ENCODE data around the gene MYO6.

MYO6 gene

DNA sequence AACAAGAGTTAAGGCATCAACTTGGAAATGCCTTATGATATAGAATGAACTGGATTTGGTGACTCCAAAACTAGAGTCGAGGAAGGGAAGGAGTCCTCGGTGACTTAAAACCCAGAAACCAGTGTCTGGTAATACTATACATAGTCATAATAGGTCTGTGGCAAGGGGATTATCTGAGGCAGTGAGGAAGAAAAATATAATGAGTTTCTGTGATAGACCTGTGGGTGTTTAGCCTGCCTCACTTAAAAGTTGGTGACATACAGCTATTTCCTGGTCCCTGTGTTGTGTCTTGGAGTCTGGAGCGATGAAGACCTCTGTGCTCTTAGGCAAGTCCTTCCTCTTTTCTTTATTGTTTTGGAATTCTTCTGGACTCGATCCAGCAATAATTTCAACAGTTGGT is 5.1 kb upstream of the MYO6 start:
- H3K79me2 ChIP-seq (ENCODE audit: insufficient read depth, low read length): no peaks in the 10 kb centered on the region
- no peaks in the 10 kb centered on the region for H3K4me1 ChIP-seq (ENCODE audit: insufficient read depth, low read length)
- no peaks in the 10 kb centered on the region for H3K36me3 ChIP-seq (ENCODE audit: insufficient read depth, low read length)
- H3K4me2 ChIP-seq (ENCODE audit: insufficient read depth, low read length): no peak overlapping the region
- no peak for DNase-seq
- no peak for TF ChIP-seq EZH2 (IDR thresholded peaks at IDR 0.05; ENCODE audit: borderline replicate concordance, low read depth, low read length, severe bottlenecking)
- TF ChIP-seq, protein P1, sequence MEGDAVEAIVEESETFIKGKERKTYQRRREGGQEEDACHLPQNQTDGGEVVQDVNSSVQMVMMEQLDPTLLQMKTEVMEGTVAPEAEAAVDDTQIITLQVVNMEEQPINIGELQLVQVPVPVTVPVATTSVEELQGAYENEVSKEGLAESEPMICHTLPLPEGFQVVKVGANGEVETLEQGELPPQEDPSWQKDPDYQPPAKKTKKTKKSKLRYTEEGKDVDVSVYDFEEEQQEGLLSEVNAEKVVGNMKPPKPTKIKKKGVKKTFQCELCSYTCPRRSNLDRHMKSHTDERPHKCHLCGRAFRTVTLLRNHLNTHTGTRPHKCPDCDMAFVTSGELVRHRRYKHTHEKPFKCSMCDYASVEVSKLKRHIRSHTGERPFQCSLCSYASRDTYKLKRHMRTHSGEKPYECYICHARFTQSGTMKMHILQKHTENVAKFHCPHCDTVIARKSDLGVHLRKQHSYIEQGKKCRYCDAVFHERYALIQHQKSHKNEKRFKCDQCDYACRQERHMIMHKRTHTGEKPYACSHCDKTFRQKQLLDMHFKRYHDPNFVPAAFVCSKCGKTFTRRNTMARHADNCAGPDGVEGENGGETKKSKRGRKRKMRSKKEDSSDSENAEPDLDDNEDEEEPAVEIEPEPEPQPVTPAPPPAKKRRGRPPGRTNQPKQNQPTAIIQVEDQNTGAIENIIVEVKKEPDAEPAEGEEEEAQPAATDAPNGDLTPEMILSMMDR (IDR thresholded peaks at IDR 0.05; ENCODE audit: borderline replicate concordance, extremely low read depth, low read length, poor library complexity, severe bottlenecking): no peak
- H3K27me3 ChIP-seq (ENCODE audit: insufficient read depth, low read length, poor library complexity): no peaks in the 10 kb centered on the region
- no peaks in the 10 kb centered on the region for H3K9me3 ChIP-seq (ENCODE audit: insufficient read depth, low read length, severe bottlenecking)
- no peaks in the 10 kb centered on the region for H4K20me1 ChIP-seq (ENCODE audit: insufficient read depth, low read length)
- H3K27ac ChIP-seq (ENCODE audit: low read length): no peak overlapping the region
- H2AFZ ChIP-seq (ENCODE audit: low read depth, low read length): no peak overlapping the region
- no peak overlapping the region for H3K4me3 ChIP-seq (ENCODE audit: low read depth in 1 of 2, low read length in 2 of 2)
- no peak for ATAC-seq (ENCODE audit: insufficient read depth, low read depth)
- no peak overlapping the region for H3K9ac ChIP-seq (ENCODE audit: low read depth, low read length)

DNA sequence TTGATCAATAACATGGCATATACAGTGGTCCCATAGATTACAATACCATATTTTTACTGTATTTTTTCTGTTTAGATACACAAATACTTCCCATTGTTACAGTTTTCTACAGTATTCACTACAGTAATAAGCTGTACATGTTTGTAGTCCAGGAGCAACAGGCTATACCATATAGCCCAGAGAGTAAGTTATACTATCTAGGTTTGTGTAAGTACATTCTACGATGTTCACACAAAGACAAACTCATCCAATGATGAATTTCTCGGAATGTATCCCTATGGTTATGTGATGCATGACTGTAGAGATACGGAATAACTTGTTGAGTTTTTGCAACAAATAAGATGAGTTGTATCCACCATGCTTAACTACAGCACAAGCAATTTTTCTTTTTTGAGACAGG is 3.6 kb upstream of the MYO6 start:
- Histone ChIP-seq H2AFZ (ENCODE audit: low read depth, low read length) (no peak overlapping the region), H3K4me3 (ENCODE audit: low read depth in 1 of 2, low read length in 2 of 2) (no peak overlapping the region), H3K9me3 (ENCODE audit: insufficient read depth, low read length, severe bottlenecking) (no peaks in the 10 kb centered on the region), H3K27ac (ENCODE audit: low read length) (no peak overlapping the region), H3K4me2 (ENCODE audit: insufficient read depth, low read length) (no peak overlapping the region), H4K20me1 (ENCODE audit: insufficient read depth, low read length) (no peaks in the 10 kb centered on the region), H3K4me1 (ENCODE audit: insufficient read depth, low read length) (no peaks in the 10 kb centered on the region), H3K27me3 (ENCODE audit: insufficient read depth, low read length, poor library complexity) (no peaks in the 10 kb centered on the region), H3K9ac (ENCODE audit: low read depth, low read length) (no peak overlapping the region), H3K36me3 (ENCODE audit: insufficient read depth, low read length) (no peaks in the 10 kb centered on the region), H3K79me2 (ENCODE audit: insufficient read depth, low read length) (no peaks in the 10 kb centered on the region)
- DNase-seq (no peak), ATAC-seq (ENCODE audit: insufficient read depth, low read depth) (no peak)
- TF ChIP-seq, protein P1 (IDR thresholded peaks at IDR 0.05; ENCODE audit: borderline replicate concordance, extremely low read depth, low read length, poor library complexity, severe bottlenecking): no peak

DNA sequence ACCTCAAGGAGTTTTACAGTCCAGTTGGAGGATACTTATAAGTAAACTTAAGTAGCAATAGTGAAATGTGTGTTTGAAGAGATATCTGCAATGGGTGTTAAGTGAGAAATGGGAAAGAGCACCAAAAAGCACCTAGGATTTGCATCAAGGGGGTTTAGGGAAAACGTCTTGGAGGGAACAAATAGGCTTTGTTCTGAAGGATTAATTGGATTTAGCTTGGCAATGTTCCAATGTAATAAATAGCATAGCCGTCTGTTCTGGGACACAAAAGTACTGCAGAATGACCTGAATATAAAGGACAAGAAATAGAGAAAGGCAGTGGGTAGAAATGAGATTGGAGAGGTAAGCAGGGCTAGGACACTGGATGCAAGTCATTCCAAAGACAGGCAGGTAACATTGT is 2.8 kb upstream of the MYO6 start:
- DNase-seq (no peak), ATAC-seq (ENCODE audit: insufficient read depth, low read depth) (no peak)
- no peak for TF ChIP-seq EZH2 (IDR thresholded peaks at IDR 0.05; ENCODE audit: borderline replicate concordance, low read depth, low read length, severe bottlenecking)
- TF ChIP-seq, protein P1 (IDR thresholded peaks at IDR 0.05; ENCODE audit: borderline replicate concordance, extremely low read depth, low read length, poor library complexity, severe bottlenecking): no peak
- Histone ChIP-seq H3K27me3 (ENCODE audit: insufficient read depth, low read length, poor library complexity) (no peaks in the 10 kb centered on the region), H3K9ac (ENCODE audit: low read depth, low read length) (no peak overlapping the region), H3K36me3 (ENCODE audit: insufficient read depth, low read length) (no peaks in the 10 kb centered on the region), H3K79me2 (ENCODE audit: insufficient read depth, low read length) (no peaks in the 10 kb centered on the region), H3K4me1 (ENCODE audit: insufficient read depth, low read length) (no peaks in the 10 kb centered on the region), H3K4me2 (ENCODE audit: insufficient read depth, low read length) (no peak overlapping the region), H3K27ac (ENCODE audit: low read length) (no peak overlapping the region), H3K9me3 (ENCODE audit: insufficient read depth, low read length, severe bottlenecking) (no peaks in the 10 kb centered on the region), H4K20me1 (ENCODE audit: insufficient read depth, low read length) (no peaks in the 10 kb centered on the region), H2AFZ (ENCODE audit: low read depth, low read length) (no peak overlapping the region), H3K4me3 (ENCODE audit: low read depth in 1 of 2, low read length in 2 of 2) (no peak overlapping the region)
